ENCODE results near the gene SOX13.

DNA sequence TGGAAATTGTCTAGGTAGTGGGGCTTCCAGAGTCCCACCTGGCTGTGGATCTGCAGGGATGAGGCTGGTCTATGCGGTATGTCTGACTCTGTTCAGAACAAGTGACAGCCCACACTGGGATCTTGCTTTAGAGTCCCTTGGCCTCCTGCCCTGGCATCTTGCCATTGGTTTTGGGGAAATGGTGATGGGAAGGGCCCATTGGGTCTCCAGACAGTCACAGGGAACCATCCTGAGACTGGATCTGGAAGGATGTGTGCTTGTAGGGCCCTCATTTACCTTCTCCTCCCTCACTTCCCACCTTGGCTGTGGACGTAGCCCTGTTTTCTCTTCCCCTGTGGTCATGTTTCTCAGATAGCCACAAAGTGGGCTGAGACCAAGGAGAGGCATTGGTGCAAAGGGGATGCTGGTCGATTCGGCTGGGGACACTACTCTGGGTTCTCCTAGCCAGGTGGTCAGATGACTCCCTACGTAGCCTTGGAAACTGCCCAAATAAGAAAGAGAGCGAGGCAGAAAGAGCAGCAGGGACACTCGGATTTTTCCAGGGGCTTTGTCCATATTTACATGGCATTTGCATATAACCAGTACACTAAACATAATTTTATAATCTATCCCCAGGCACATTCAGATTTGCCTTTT lies 15.1 kb downstream of the SOX13 start:
- TF ChIP-seq CTCF (conservative IDR thresholded peaks at IDR 0.05) (no peak), ZFX (IDR thresholded peaks at IDR 0.05) (no peak)
